Spleen (tissue), 11 donors: ENCODE results near the gene TP53TG5. TPM values are rescaled to one million over a fixed set of nuclear protein-coding genes. Genes with fewer than 3 reads are reported as not detected.
A peak's percentile ranks its signal among the peaks of the same experiment; 100 is the strongest.

ENCODE experiments used
- DNase-seq: peaks from one replicate; pipeline ENCODE4 v3.0.0-alpha.2; 2020
- H3K27ac ChIP-seq, 8 donors: fragments of 200-600 bp; sonication (generic) in 7 of 8; 1 replicate in 4 of 8; 2 replicates in 4 of 8; pipeline versions ENCODE4 v1.5.0 to v1.8.0; 2016 to 2021; ENCODE audit warnings: inconsistent platforms in 4 of 8, mild to moderate bottlenecking in 4 of 8, moderate library complexity in 1 of 8
- H3K27me3 ChIP-seq, 7 donors: fragments of 200-600 bp; sonication (generic) in 6 of 7; replicated peaks in 1 of 7; 1 replicate in 4 of 7; 2 replicates in 3 of 7; pipeline versions ENCODE4 v1.5.0 to v1.8.0; 2016 to 2021; ENCODE audit warnings: inconsistent platforms in 3 of 7, mild to moderate bottlenecking in 1 of 7
- H3K36me3 ChIP-seq, 6 donors: fragments of 200-600 bp; sonication (generic) in 5 of 6; 1 replicate in 4 of 6; 2 replicates in 2 of 6; pipeline versions ENCODE4 v1.5.0 to v1.8.0; 2016 to 2021; ENCODE audit warnings: inconsistent platforms in 2 of 6
- H3K4me1 ChIP-seq, 6 donors: fragments of 200-600 bp; sonication (generic) in 5 of 6; 1 replicate in 3 of 6; 2 replicates in 3 of 6; pipeline versions ENCODE4 v1.5.0 to v1.8.0; 2016 to 2021; ENCODE audit warnings: inconsistent platforms in 3 of 6
- H3K4me3 ChIP-seq, 8 donors: fragments of 200-600 bp; sonication (generic) in 7 of 8; 1 replicate in 4 of 8; 2 replicates in 4 of 8; pipeline versions ENCODE4 v1.5.0 to v1.8.0; 2016 to 2021; ENCODE audit warnings: inconsistent platforms in 4 of 8, mild to moderate bottlenecking in 4 of 8, moderate library complexity in 2 of 8
- H3K9me3 ChIP-seq, 8 donors: fragments of 200-600 bp; sonication (generic) in 7 of 8; 1 replicate in 4 of 8; 2 replicates in 4 of 8; pipeline versions ENCODE4 v1.5.0 to v1.8.0; 2016 to 2021; ENCODE audit warnings: inconsistent platforms in 4 of 8
- POLR2A ChIP-seq, 3 donors: fragments of 450-650 bp; IDR thresholded peaks; one replicate each; pipeline ENCODE4 v1.5.1; 2017; ENCODE audit warnings: antibody characterized with exemption in 3 of 3, mild to moderate bottlenecking in 1 of 3
- POLR2AphosphoS5 ChIP-seq, 3 donors: sonication (generic); formaldehyde crosslinking; IDR thresholded peaks; one replicate each; pipeline ENCODE4 v1.5.1; 2017; ENCODE audit warnings: antibody characterized with exemption in 3 of 3
- WGBS, 5 donors: extraction: QIAGEN DNeasy Blood & Tissue Kit in 3 of 5; methylation state at CpG; one replicate each; pipeline versions ENCODE4 v1.1.5 to v1.1.7; 2013 to 2018; 5-methylcytosine and 5-hydroxymethylcytosine counted together
- intact Hi-C: fragments of 100-400 bp; cut with DNase I; formaldehyde crosslinking; loops from one replicate; pipeline ENCODE4 v1.15.0; 2023; ENCODE audit warnings: low total_unique reads
- polyA plus RNA-seq, 3 donors: library from polyadenylated mRNA; stranded (reverse); fragments of 200-250 nt; gene quantifications; one replicate each; pipeline ENCODE4 v1.2.1, GENCODE V29; 2013
- total RNA-seq, 7 donors: library from RNA; depleted of rRNA in 3 of 7; stranded (reverse); fragments of >200 nt in 3 of 7; fragmentation: NEBNext Ultra II Directional in 4 of 7; extraction: Animal tissue kit (Norgen Biotek cat#: 25700) in 4 of 7; gene quantifications; one replicate each; pipeline versions ENCODE4 v1.1.0 to v1.2.1, GENCODE V29; 2016 to 2021
- TF ChIP-seq, protein P1 (sequence below), 11 experiments: fragments of 200-600 bp in 7 of 11; fragments of 450-650 bp in 4 of 11; sonication (generic) in 4 of 11; IDR thresholded peaks in 8 of 11; conservative IDR thresholded peaks in 3 of 11; 1 replicate in 7 of 11; 2 replicates in 4 of 11; pipeline versions ENCODE4 v1.4.0 to v1.8.0; 2016 to 2021; ENCODE audit warnings: antibody characterized with exemption in 11 of 11, inconsistent platforms in 4 of 11, mild to moderate bottlenecking in 1 of 11
- donor health status: healthy with polysubstance abuse.
- donor health status: DM: no; HTN: no; CAD: no; lungs with moderate emphysema.
- donor health status: DM: no; HTN: no; CAD: no.
- donor health status: Bipolar disorder and iron deficiency.
- donor health status: healthy.
- donor health status: DM: no; HTN: no; CAD: no.
- donor health status: DM: yes; HTN: yes; CAD: no.

TP53TG5 gene
- total and polyA plus RNA-seq, 10 donors, result 0.08 to 0.66 (median 0.60) TPM; not detected in 7

DNA sequence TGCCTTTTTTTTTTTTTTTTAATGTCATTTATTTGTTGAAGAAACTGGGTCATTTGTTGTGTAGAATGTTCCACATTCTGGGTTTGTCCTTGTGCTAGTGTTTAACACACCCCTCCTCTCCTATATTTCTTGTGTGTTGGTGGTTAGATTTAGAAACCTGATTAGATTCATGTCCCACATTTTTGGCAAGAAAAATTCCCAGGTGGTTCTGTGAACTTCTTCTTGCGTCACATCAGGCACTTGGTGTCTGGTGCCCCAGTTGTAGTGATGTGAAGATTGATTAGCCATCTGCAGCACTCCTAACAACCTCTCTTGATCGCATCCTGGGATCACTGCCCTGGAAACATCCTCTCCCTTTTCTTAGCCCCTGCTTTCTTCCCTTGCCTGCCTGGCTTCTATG is 45.6 kb upstream of the TP53TG5 start:
- Histone ChIP-seq H3K9me3 (no peaks in the 10 kb centered on the region), H3K27me3 (no peaks in the 10 kb centered on the region), H3K4me3 (no peak overlapping the region), H3K36me3 (peaks cover 3 to 97% (median 78%) of the 10 kb centered on the region in 6 donors), H3K27ac (no peak overlapping the region), H3K4me1 (peaks cover 0 to 13% (median 8%) of the 10 kb centered on the region in 6 donors)
- no peak for DNase-seq
- intact Hi-C loops, result no loop called here
- 96 to 100% (median 100%) methylated on average over 2 of the region's 2 CpGs for WGBS, 5 donors
- TF ChIP-seq POLR2AphosphoS5 (IDR thresholded peaks at IDR 0.05), result no peak
- TF ChIP-seq, protein P1, sequence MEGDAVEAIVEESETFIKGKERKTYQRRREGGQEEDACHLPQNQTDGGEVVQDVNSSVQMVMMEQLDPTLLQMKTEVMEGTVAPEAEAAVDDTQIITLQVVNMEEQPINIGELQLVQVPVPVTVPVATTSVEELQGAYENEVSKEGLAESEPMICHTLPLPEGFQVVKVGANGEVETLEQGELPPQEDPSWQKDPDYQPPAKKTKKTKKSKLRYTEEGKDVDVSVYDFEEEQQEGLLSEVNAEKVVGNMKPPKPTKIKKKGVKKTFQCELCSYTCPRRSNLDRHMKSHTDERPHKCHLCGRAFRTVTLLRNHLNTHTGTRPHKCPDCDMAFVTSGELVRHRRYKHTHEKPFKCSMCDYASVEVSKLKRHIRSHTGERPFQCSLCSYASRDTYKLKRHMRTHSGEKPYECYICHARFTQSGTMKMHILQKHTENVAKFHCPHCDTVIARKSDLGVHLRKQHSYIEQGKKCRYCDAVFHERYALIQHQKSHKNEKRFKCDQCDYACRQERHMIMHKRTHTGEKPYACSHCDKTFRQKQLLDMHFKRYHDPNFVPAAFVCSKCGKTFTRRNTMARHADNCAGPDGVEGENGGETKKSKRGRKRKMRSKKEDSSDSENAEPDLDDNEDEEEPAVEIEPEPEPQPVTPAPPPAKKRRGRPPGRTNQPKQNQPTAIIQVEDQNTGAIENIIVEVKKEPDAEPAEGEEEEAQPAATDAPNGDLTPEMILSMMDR (IDR thresholded peaks at IDR 0.05 in 8 of 11, conservative IDR thresholded peaks at IDR 0.05 in 3 of 11), result no peak
- TF ChIP-seq POLR2A (IDR thresholded peaks at IDR 0.05), result no peak

DNA sequence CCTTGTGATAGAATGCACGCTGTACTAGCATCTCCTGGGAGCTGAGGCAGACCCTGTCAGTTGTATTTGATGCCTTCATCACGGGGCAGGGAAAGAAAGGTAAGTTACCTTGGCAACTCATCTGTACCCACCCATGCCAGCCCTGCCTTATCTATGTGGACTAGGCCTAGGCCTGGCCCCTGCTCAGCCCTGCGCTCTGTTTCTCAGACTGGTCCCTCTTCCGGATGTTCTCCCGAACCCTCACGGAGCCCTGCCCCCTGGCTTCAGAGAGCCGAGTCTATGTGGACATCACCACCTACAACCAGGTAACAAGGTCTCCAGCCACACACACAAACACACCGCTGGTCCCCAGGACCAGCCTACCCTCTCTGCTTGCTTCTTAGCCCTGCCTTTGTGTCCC is 42.0 kb upstream of the TP53TG5 start:
- intact Hi-C loops, result no loop called here
- Histone ChIP-seq H3K4me1 (peaks cover 18 to 44% (median 38%) of the 10 kb centered on the region in 6 donors), H3K9me3 (no peaks in the 10 kb centered on the region), H3K27ac (peak overlapping the region in 2 of 8 donors; percentile 48 to 53), H3K27me3 (no peaks in the 10 kb centered on the region), H3K4me3 (no peak overlapping the region), H3K36me3 (peaks cover 3 to 72% (median 61%) of the 10 kb centered on the region in 6 donors)
- TF ChIP-seq POLR2AphosphoS5 (IDR thresholded peaks at IDR 0.05), result no peak
- no peak for TF ChIP-seq POLR2A (IDR thresholded peaks at IDR 0.05)
- TF ChIP-seq, protein P1 (IDR thresholded peaks at IDR 0.05 in 8 of 11, conservative IDR thresholded peaks at IDR 0.05 in 3 of 11), result no peak
- 93 to 96% (median 94%) methylated on average over 8 of the region's 8 CpGs for WGBS, 5 donors
- DNase-seq, result no peak

DNA sequence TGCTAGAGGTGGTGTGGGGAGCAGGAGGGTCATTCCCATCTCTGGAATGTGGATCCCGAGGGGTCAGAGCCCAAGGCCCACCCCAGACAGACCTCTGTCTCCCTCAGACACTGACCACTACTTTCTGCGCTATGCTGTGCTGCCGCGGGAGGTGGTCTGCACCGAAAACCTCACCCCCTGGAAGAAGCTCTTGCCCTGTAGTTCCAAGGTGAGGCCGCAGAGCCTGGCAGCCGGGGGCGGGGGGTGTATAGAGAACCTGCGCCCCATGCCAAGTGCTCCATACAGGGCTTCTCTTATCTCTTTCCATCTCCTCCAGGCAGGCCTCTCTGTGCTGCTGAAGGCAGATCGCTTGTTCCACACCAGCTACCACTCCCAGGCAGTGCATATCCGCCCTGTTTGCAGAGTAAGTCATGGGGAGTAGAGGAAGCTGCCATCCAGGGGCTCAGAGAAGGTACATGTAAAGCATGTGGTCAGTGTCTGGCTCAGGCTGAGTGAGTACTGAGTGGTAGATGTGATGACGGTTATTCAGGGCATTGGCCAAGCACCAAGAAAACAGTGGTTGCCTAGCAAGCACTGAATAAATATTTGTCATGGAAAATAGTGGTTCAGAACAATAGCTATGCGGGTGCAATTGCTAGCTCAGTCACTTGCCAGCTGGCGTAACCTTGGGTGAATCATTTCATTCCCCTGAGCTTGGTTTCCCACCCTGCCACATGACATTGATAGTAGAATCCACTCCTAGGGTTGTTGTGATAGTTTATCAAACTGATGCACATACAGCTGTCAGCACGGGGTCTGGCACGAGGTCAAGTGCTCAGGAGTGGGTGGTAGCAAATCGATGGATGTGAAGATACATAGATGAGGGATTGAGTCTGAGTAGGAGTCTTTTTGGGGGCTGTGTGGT is 41.3 kb upstream of the TP53TG5 start:
- TF ChIP-seq, protein P1 (IDR thresholded peaks at IDR 0.05 in 8 of 11, conservative IDR thresholded peaks at IDR 0.05 in 3 of 11), result no peak
- TF ChIP-seq POLR2A (IDR thresholded peaks at IDR 0.05) (no peak), POLR2AphosphoS5 (IDR thresholded peaks at IDR 0.05) (peak in 2 of 3 donors; percentile 21 to 23)
- intact Hi-C loops, result loop anchor here (5.0 kb wide), 1 partner anchor 47 kb away; no protein-coding TSS in a partner anchor
- Histone ChIP-seq H3K27me3 (no peaks in the 10 kb centered on the region), H3K4me3 (no peak overlapping the region), H3K4me1 (peaks cover 18 to 48% (median 40%) of the 10 kb centered on the region in 6 donors), H3K36me3 (peaks cover 1 to 65% (median 55%) of the 10 kb centered on the region in 6 donors), H3K9me3 (no peaks in the 10 kb centered on the region), H3K27ac (peak overlapping the region in 2 of 8 donors; percentile 49 to 53)
- DNase-seq, result no peak
- 83 to 92% (median 85%) methylated on average over 17 of the region's 17 CpGs for WGBS, 5 donors

DNA sequence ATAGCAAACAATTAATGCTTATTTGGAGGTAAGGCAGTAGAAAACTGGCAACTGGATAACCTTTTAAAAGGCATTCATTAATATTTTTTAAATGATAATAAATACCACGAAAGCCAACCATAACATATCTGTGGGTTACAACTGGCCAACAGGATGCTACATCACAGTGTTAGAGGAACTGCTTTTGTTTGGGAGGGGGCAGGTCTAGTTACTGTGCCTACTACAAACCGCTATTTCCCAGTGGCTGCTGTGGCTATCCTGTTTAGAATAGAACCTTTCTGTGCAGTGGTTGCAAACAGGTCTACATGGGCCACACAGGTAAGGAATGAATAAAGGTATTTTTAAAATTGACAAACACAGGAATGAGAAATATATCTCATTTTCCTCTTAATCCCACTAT is 38.8 kb upstream of the TP53TG5 start:
- peaks cover 18 to 48% (median 40%) of the 10 kb centered on the region in 6 donors for H3K4me1 ChIP-seq
- peak overlapping the region in 2 of 8 donors; percentile 88 to 91 for H3K27ac ChIP-seq
- peak overlapping the region in 7 of 8 donors; percentile 73 to 94 (median 88) for H3K4me3 ChIP-seq
- no peak for DNase-seq
- intact Hi-C loops, result loop anchor here (5.0 kb wide), 1 partner anchor 45 kb away; no protein-coding TSS in a partner anchor
- no peaks in the 10 kb centered on the region for H3K9me3 ChIP-seq
- no peaks in the 10 kb centered on the region for H3K27me3 ChIP-seq
- WGBS, 5 donors, result 40 to 59% (median 44%) methylated on average over 2 of the region's 2 CpGs
- H3K36me3 ChIP-seq, result peaks cover 0 to 40% (median 31%) of the 10 kb centered on the region in 6 donors
- TF ChIP-seq, protein P1 (IDR thresholded peaks at IDR 0.05 in 8 of 11, conservative IDR thresholded peaks at IDR 0.05 in 3 of 11), result no peak
- no peak for TF ChIP-seq POLR2AphosphoS5 (IDR thresholded peaks at IDR 0.05)
- TF ChIP-seq POLR2A (IDR thresholded peaks at IDR 0.05), result no peak
